Glomerular visceral epithelial cell (primary cell): ENCODE data around the gene SDHC.
"Not testable (repeated sequence)": the region's sequence is repeated elsewhere in the genome, so short reads cannot be mapped to it uniquely, and the experiment has no call there.

Source experiments
- DNase-seq: peaks from one replicate; pipeline ENCODE4 v3.0.0-alpha.2; 2016; ENCODE audit errors: extremely low spot score

Gene SDHC

GRCh38 chr1:161388639-161389038 lies 74.5 kb downstream of the SDHC start:
- no peak for DNase-seq

DNA sequence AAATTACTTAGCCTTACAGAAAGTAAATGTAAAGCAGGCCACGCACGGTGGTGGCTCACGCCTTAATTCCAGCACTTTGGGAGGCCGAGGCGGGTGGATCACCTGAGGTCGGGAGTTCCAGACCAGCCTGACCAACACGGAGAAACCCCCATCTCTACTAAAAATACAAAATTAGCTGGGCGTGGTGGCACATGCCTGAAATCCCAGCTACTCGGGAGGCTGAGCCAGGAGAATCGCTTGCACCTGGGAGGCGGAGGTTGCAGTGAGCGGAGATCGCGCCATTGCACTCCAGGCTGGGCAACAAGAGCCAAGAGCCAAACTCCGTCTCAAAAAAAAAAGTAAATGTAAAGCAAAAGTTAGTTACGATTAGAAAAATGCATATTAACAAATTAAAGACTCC lies 75.0 kb downstream of the SDHC start:
- not testable (repeated sequence) for DNase-seq

DNA sequence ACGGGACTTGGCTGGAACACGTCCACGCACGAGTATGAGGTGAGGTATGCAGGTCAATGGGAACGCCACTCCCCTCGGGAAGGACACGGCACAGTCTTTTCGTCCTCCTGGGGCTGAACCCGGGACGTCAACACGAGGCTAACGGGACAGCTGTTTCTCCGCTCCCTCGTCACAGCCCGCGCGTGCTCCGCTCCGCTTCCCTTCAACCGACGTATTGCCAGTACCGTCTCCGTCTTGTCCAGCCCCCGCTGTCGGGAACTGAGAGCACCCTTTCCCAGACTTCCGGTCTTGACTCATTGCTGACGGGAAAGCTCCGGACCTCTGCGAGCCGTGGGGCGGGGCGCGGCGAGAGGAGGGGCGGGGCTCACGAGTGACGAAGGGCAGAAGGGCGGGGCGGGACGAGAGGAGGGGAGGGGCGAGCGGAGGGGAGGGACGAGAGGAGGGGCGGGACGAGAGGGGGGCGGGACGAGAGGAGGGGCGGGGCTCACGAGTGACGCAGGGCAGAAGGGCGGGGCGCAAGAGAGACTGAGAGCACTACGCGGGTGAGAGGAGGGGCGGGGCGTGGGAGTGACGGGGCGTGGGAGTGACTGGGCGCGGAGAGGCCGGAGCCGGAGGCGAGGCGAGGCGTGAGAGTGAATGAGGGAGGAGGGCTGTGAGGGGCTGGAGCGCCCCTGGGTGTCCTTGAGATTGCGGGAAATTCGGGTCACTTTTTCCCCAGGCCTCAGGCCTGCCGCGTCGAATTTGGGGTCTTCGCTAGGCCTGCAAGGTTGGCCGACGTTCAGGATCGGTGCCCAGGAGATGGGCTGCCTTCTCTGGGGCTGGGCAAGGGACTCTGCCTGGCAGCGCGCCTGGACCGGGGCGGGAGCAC lies 75.7 kb downstream of the SDHC start:
- peak; percentile 99 for DNase-seq

GRCh38 chr1:161390559-161390858 lies 76.3 kb downstream of the SDHC start:
- DNase-seq, result no peak

DNA sequence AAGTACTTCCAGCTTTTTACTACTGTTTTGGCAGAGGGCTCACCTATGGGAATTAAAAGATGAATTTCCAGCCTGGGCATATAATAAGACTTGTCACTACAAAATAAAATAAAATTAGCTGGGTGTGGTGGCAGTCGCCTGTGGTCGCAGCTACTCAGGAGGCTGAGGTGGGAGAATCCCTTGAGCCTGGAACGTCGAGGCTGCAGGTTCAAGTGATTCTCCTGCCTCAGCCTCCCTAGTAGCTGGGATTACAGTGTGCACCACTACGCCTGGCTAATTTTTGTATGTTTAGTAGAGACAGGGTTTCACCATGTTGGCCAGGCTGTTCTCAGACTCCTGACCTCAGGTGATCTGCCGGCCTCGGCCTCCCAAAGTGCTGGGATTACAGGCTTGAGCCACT lies 77.0 kb downstream of the SDHC start:
- not testable (repeated sequence) for DNase-seq

DNA sequence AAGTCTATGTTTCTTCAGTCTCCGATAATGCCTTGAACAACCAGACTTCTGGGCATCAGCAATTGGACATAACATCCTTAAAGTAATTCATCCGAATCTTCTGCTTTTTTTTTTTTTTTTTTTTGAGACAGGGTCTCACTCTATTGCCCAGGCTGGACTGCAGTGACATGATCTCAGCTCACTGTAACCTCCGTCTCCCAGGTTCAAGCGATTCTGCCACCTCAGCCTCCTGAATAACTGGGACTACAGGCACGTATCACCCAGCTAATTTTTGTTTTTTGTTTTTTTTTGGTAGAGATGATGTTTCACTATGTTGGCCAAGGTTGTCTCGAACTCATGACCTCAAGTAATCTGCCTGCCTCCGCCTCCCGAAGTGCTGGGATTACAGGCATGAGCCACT lies 77.4 kb downstream of the SDHC start:
- no peak for DNase-seq

- no peak for DNase-seq
These were observed 79.0 kb downstream of the SDHC start for GRCh38 chr1:161393151-161393550.

- DNase-seq, result not testable (repeated sequence)
These were observed 82.9 kb downstream of the SDHC start for GRCh38 chr1:161397038-161397437.

- no peak for DNase-seq
These were observed 84.7 kb downstream of the SDHC start for GRCh38 chr1:161398900-161399256.

DNA sequence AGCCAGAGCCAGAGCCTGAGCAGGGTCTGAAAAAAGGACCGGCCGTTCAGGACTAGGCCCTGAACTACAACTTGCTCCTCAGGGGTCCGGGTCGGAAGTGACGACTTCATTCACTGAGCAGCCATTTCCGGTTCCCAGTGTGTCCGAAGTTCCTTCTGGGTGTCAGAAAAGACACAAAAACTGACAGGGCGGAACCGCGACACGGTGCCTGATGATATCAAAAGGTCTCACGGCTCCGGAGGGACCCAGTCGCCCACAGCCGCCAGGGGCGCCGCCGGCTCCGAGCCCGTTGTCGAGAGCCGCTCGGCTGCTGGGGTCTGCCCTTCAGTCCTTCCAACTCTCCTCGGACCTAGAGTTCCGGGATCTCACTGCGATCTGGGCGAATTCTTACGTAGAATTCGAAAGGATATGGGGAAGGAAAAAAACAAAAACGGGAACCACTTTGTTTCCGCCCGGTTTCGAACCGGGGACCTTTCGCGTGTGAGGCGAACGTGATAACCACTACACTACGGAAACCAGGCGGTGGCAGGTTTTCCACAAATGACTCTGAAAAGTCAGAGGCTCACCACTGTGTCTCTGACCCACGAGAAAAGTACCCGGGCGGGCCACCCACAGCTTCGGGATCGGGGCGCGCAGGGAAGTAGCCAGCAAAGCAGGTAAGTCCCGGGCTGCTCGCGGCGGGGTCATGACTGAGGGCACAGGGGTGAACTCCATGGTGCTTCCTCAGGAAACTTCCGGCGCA lies 85.2 kb downstream of the SDHC start:
- DNase-seq, result peak; percentile 91

DNA sequence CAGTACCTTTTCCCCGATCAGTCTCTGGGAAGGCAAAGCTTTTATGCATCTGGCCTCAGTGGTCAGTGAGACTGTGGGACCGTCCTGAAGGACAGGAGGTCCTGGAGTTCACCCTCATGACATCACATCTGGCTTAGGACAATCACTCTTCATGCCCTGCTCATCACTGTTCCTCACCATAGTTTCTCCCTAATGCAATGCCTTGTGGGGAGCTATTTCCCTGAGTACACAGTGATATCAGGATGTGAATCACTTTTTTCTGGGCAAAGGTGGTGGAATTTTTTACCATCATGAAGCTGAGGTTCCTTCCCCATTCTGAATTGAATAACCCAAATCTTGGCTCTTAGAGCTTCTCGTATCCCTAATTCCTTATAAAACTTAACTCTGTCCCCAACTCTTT lies 88.3 kb downstream of the SDHC start:
- DNase-seq, result no peak

- no peak for DNase-seq
These were observed 89.9 kb downstream of the SDHC start for GRCh38 chr1:161404051-161404597.

DNA sequence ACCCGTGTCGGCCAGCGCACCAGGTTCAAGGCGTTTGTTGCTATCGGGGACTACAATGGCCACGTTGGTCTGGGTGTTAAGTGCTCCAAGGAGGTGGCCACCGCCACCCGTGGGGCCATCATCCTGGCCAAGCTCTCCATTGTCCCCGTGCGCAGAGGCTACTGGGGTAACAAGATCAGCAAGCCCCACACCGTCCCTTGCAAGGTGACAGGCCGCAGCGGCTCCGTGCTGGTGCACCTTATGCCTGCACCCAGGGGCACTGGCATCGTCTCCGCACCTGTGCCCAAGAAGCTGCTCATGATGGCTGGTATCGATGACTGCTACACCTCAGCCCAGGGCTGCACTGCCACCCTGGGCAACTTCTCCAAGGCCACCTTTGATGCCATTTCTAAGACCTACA lies 92.4 kb downstream of the SDHC start:
- DNase-seq, result not testable (repeated sequence)

DNA sequence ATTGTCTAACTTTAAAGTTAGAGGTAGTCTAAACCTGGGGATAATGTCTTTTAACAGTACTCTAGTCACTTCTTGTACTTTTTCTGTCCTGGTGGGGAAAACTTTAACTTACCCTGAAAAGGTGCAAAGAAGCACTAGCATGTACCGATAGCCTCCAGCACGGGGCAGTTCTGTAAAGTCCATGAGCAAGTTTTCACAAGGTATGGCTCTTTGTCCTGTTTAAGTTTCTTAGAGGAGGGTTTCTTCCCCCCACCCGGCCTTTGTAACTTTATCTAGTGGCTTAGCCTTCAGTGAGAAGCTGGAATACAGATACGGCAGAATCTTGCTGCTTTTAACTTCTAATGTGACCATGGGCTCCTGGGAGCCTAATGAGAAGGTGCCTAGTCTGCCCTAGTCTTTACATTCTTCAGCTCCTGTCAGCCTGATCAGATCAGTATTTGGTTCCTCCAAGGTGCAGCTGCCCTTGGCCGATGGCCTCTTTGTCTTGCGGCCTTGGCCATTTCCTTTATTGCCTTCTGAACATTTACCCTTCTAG lies 93.3 kb downstream of the SDHC start:
- DNase-seq, result no peak

GRCh38 chr1:161408429-161409052 lies 94.4 kb downstream of the SDHC start:
- DNase-seq, result no peak

- DNase-seq, result not testable (repeated sequence)
These were observed 95.9 kb downstream of the SDHC start for GRCh38 chr1:161409848-161410635.

GRCh38 chr1:161410636-161410970 lies 96.4 kb downstream of the SDHC start:
- DNase-seq, result not testable (repeated sequence)
